ENCODE measurements around the gene IFI35. TPM values are rescaled to one million over a fixed set of nuclear protein-coding genes. Genes with fewer than 3 reads are reported as not detected.
"Not testable (repeated sequence)": the region's sequence is repeated elsewhere in the genome, so short reads cannot be mapped to it uniquely, and the experiment has no call there.

The IFI35 gene
- total RNA-seq, 6 donors from 2014 or later: 17.8 to 69.0 (median 45.4) TPM

DNA sequence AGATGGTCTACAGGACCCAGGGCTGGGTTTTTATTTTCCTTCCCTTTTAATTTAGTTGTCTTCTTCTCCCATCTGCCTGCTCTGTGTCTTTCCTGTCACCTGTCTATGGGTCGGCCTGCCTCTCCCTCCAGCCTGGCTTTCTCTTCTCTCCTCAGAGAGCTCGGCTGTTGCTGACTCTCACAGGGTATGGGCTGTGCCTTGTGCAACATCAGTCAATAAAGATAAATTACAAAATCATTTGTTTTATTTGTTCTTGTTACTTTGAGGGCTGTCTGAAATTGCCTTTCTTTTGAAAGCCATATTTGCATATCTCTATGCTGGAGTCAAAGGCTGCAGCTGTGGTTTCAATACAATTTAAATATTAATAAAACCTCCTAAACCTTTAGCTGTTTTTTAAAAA, 34.1 kb downstream of the IFI35 start:
- H3K36me3 ChIP-seq: no peaks in the 10 kb centered on the region
- DNase-seq (no peak), ATAC-seq (ENCODE audit: low FRiP score in 2 of 2) (no peak)
- H3K9me3 ChIP-seq: no peaks in the 10 kb centered on the region
- H3K27me3 ChIP-seq: no peaks in the 10 kb centered on the region
- TF ChIP-seq, protein P1, sequence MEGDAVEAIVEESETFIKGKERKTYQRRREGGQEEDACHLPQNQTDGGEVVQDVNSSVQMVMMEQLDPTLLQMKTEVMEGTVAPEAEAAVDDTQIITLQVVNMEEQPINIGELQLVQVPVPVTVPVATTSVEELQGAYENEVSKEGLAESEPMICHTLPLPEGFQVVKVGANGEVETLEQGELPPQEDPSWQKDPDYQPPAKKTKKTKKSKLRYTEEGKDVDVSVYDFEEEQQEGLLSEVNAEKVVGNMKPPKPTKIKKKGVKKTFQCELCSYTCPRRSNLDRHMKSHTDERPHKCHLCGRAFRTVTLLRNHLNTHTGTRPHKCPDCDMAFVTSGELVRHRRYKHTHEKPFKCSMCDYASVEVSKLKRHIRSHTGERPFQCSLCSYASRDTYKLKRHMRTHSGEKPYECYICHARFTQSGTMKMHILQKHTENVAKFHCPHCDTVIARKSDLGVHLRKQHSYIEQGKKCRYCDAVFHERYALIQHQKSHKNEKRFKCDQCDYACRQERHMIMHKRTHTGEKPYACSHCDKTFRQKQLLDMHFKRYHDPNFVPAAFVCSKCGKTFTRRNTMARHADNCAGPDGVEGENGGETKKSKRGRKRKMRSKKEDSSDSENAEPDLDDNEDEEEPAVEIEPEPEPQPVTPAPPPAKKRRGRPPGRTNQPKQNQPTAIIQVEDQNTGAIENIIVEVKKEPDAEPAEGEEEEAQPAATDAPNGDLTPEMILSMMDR (IDR thresholded peaks at IDR 0.05): no peak
- no peak for TF ChIP-seq POLR2A (IDR thresholded peaks at IDR 0.05)
- no peak for TF ChIP-seq EP300 (IDR thresholded peaks at IDR 0.05)
- TF ChIP-seq POLR2AphosphoS5 (IDR thresholded peaks at IDR 0.05): no peak
- no peaks in the 10 kb centered on the region for H3K4me1 ChIP-seq
- no peak overlapping the region for H3K4me3 ChIP-seq
- no peak overlapping the region for H3K27ac ChIP-seq
- 41 to 58% methylated on average over 2 of the region's 2 CpGs for WGBS, 2 donors

DNA sequence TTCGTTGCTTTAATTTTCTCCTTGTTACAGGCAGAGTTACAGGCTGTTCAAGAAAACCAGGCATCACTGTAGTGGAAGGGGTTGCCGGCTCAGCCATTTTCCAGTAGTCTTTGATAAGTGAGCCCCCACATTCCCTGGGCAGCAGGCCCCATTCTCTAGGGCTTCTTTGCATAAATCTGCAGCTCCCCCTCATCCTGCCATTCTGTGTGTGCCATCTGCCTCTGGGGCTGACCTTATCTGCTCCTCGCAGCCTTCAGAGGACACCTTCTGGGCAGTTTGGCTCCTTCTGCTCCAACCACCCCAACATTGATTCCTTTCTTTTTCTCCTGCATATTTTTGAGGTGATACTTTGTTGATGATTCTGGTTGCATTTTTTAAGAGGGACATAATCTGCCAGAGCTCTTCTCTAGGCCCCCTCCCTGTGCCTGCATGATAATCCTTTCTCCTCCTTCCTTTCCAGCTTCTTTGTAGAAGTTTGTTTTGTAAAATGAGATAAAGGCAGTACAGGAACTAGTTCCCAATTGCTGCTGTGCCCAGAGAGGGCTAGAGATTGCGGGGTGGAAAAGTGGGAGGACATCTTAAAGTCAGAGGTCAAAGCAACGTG, 35.5 kb downstream of the IFI35 start:
- DNase-seq: no peak
- WGBS, 2 donors: 84 to 86% methylated on average over 5 of the region's 5 CpGs
- no peak overlapping the region for H3K27ac ChIP-seq
- H3K36me3 ChIP-seq: no peaks in the 10 kb centered on the region
- ATAC-seq (ENCODE audit: low FRiP score in 2 of 2): no peak
- no peak overlapping the region for H3K4me3 ChIP-seq
- H3K9me3 ChIP-seq: no peaks in the 10 kb centered on the region
- no peaks in the 10 kb centered on the region for H3K4me1 ChIP-seq
- TF ChIP-seq POLR2AphosphoS5 (IDR thresholded peaks at IDR 0.05) (no peak), EP300 (IDR thresholded peaks at IDR 0.05) (no peak), POLR2A (IDR thresholded peaks at IDR 0.05) (no peak)
- TF ChIP-seq, protein P1 (IDR thresholded peaks at IDR 0.05): no peak
- H3K27me3 ChIP-seq: no peaks in the 10 kb centered on the region

DNA sequence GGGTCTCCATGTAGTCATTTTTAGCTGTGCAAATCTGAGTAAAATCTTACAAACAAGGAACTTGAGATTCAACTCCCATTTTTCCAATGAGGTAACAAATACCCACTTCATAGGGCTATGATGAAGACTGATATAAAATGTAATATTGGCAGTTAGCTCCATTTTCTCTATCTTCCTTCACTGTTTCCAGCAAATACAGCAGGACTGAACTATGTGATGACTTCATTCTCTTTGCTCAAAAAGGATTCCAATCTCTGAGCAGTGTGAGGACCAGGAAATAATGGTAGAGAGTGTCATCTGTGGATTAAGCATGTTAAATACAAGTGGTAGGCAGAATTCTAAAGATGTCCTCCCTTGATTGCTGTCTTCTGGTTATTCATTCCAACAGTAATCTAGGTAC, 36.7 kb downstream of the IFI35 start:
- Histone ChIP-seq H3K36me3 (no peaks in the 10 kb centered on the region), H3K4me1 (no peaks in the 10 kb centered on the region), H3K9me3 (no peaks in the 10 kb centered on the region), H3K4me3 (no peak overlapping the region), H3K27me3 (no peaks in the 10 kb centered on the region), H3K27ac (no peak overlapping the region)
- ATAC-seq (ENCODE audit: low FRiP score in 2 of 2) (peak in 1 of 2 donors; percentile 61), DNase-seq (no peak)
- TF ChIP-seq, protein P1 (IDR thresholded peaks at IDR 0.05): no peak
- no peak for TF ChIP-seq POLR2AphosphoS5 (IDR thresholded peaks at IDR 0.05)
- TF ChIP-seq EP300 (IDR thresholded peaks at IDR 0.05): no peak
- no peak for TF ChIP-seq POLR2A (IDR thresholded peaks at IDR 0.05)

DNA sequence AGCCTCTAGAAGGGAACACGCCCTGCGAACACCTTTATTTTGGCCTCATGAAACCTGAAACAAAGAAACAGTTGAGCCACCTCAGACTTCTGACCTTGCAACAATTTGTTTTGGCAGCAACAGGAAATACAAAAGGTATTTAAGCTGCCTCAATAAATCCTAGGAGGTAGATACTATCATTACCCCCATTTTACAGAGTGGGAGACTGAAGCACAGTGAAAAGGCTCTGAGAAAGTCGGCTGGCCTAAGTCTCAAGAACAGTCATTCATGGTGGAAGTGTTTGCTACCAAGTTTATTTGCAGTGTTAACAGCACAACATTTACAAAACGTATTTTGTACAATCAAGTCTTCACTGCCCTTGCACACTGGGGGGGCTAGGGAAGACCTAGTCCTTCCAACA, 37.4 kb downstream of the IFI35 start:
- no peaks in the 10 kb centered on the region for H3K4me1 ChIP-seq
- no peaks in the 10 kb centered on the region for H3K27me3 ChIP-seq
- TF ChIP-seq POLR2AphosphoS5 (IDR thresholded peaks at IDR 0.05) (no peak), EP300 (IDR thresholded peaks at IDR 0.05) (no peak), POLR2A (IDR thresholded peaks at IDR 0.05) (no peak)
- TF ChIP-seq, protein P1 (IDR thresholded peaks at IDR 0.05): no peak
- WGBS, 2 donors: 88 to 95% methylated on average over 4 of the region's 4 CpGs
- H3K27ac ChIP-seq: no peak overlapping the region
- H3K36me3 ChIP-seq: no peaks in the 10 kb centered on the region
- H3K9me3 ChIP-seq: no peaks in the 10 kb centered on the region
- ATAC-seq (ENCODE audit: low FRiP score in 2 of 2): no peak
- H3K4me3 ChIP-seq: no peak overlapping the region
- DNase-seq: no peak

DNA sequence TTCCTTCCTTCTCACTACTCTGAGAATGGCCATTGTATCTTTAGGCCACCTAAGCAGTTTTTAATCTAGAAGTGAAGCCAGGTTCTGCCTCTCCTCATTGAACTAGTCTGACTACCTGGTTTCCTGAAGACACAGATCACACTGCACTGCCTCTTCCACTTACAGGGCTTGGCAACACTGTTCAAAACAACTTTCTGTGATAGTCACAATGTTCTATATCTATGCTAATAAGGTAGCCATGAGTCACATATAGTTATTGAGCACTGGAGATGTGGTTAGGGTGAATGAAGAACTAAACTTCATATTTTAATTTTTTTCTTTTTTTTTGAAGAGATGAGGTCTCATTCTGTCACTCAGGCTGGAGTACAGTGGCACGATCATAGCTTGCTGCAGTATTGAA, 45.4 kb downstream of the IFI35 start:
- Histone ChIP-seq H3K36me3 (no peaks in the 10 kb centered on the region), H3K4me3 (no peak overlapping the region), H3K27ac (no peak overlapping the region), H3K27me3 (no peaks in the 10 kb centered on the region), H3K9me3 (no peaks in the 10 kb centered on the region), H3K4me1 (no peaks in the 10 kb centered on the region)
- TF ChIP-seq POLR2A (IDR thresholded peaks at IDR 0.05): no peak
- no peak for TF ChIP-seq POLR2AphosphoS5 (IDR thresholded peaks at IDR 0.05)
- TF ChIP-seq EP300 (IDR thresholded peaks at IDR 0.05): no peak
- TF ChIP-seq, protein P1 (IDR thresholded peaks at IDR 0.05): no peak
- WGBS, 2 donors: 91 to 95% methylated on average over 1 of the region's 1 CpG
- no peak for ATAC-seq (ENCODE audit: low FRiP score in 2 of 2)
- no peak for DNase-seq

DNA sequence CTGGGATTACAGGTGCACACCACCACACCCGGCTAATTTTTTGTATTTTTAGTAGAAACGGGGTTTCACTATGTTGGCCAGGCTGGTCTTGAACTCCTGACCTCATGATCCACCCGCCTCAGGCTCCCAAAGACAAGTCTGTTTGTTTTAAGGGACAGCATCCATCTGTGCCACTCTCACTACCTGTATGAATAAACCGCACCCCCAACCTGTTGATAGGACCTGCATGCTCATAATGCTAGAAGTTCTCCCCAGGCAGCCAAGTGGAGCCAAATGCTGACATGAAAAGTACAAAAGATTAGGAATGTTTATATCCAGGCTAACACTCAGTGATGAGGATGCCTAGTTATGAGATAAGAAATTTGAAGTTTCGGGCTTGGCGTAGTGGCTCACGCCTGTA, 46.4 kb downstream of the IFI35 start:
- not testable (repeated sequence) for DNase-seq; ATAC-seq (ENCODE audit: low FRiP score in 2 of 2); H3K4me1 ChIP-seq; H3K36me3 ChIP-seq; H3K27me3 ChIP-seq; H3K9me3 ChIP-seq; H3K27ac ChIP-seq; H3K4me3 ChIP-seq
- WGBS, 2 donors: 98 to 99% methylated on average over 7 of the region's 7 CpGs

Data from upper lobe of left lung (tissue), 6 donors.